ENCODE results near the gene SUMO2. TPM values are rescaled to one million over a fixed set of nuclear protein-coding genes. Genes with fewer than 3 reads are reported as not detected.

Gene SUMO2
- total RNA-seq, 1 experiment from 2014 or later = 650 TPM

DNA sequence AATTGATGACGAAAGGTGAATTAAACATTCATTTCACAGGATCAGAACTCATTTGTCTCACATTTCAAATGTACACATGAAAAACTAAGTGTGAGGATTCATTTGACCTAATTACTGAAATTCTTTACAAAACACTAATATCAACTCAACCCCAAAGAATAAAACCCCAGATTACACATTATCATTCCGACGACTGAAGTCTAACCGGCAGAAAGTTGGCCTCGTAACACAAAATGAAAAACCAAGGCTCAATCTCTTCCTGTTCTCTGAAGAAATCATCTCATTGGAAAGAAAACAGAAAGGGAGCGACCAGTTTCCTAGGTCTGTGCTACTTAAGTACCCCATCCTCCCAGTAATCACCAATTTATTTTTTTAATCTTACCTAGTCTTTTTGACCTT is 30.2 kb downstream of the SUMO2 start:
- peaks cover 45% of the 10 kb centered on the region for H3K4me1 Mint-ChIP-seq
- ATAC-seq (no peak), DNase-seq (ENCODE audit: low spot score) (no peak)
- no peak for TF ChIP-seq ATF2 (CRISPR knock-in tag; IDR thresholded peaks at IDR 0.05; ENCODE audit: borderline replicate concordance, low read depth)
- TF ChIP-seq, protein P1, sequence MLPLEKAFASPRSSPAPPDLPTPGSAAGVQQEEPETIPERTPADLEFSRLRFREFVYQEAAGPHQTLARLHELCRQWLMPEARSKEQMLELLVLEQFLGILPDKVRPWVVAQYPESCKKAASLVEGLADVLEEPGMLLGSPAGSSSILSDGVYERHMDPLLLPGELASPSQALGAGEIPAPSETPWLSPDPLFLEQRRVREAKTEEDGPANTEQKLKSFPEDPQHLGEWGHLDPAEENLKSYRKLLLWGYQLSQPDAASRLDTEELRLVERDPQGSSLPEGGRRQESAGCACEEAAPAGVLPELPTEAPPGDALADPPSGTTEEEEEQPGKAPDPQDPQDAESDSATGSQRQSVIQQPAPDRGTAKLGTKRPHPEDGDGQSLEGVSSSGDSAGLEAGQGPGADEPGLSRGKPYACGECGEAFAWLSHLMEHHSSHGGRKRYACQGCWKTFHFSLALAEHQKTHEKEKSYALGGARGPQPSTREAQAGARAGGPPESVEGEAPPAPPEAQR (CRISPR knock-in tag; IDR thresholded peaks at IDR 0.05) = no peak
- TF ChIP-seq JAZF1 (CRISPR knock-in tag; IDR thresholded peaks at IDR 0.05) = no peak
- TF ChIP-seq, protein P2, sequence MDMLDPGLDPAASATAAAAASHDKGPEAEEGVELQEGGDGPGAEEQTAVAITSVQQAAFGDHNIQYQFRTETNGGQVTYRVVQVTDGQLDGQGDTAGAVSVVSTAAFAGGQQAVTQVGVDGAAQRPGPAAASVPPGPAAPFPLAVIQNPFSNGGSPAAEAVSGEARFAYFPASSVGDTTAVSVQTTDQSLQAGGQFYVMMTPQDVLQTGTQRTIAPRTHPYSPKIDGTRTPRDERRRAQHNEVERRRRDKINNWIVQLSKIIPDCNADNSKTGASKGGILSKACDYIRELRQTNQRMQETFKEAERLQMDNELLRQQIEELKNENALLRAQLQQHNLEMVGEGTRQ (CRISPR knock-in tag; IDR thresholded peaks at IDR 0.05) = no peak
- no peak for TF ChIP-seq ZNF263 (CRISPR knock-in tag; IDR thresholded peaks at IDR 0.05; ENCODE audit: low read depth)
- no peak for TF ChIP-seq GABPB1 (CRISPR knock-in tag; IDR thresholded peaks at IDR 0.05)
- TF ChIP-seq, protein P3, sequence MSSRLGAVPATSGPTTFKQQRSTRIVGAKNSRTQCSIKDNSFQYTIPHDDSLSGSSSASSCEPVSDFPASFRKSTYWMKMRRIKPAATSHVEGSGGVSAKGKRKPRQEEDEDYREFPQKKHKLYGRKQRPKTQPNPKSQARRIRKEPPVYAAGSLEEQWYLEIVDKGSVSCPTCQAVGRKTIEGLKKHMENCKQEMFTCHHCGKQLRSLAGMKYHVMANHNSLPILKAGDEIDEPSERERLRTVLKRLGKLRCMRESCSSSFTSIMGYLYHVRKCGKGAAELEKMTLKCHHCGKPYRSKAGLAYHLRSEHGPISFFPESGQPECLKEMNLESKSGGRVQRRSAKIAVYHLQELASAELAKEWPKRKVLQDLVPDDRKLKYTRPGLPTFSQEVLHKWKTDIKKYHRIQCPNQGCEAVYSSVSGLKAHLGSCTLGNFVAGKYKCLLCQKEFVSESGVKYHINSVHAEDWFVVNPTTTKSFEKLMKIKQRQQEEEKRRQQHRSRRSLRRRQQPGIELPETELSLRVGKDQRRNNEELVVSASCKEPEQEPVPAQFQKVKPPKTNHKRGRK (CRISPR knock-in tag; IDR thresholded peaks at IDR 0.05; ENCODE audit: borderline replicate concordance) = no peak
- TF ChIP-seq, protein P4, sequence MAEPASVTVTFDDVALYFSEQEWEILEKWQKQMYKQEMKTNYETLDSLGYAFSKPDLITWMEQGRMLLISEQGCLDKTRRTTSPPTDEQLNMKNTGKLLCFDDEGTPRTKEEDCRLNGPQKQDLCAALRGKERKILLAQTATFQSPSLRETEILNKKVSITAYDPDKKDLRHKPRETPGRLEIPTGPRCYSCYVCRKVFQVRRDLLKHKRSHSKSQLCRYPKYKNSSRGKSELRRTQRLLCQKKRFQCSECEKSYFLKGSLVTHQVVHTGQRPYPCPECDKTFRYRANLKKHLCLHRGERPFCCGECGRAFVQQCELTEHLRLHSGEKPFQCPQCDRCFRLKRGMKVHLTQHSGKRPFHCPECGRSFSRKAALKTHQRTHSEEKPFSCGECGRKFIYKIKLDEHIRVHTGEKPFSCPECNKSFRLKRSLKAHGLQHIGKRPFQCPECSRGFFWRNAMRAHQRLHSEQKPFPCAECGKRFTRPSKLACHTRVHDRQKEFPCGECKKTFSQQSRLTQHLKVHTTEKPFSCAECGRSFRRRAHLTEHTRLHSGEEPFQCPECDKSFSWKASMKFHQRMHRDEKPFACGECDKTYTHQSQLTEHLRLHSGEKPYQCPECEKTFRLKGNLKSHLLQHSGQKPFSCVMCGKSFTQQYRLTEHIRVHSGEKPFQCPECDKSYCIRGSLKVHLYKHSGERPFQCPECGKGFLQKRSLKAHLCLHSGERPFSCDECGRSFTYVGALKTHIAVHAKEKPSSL (CRISPR knock-in tag; conservative IDR thresholded peaks at IDR 0.05) = no peak
- no peak for TF ChIP-seq FOXK1 (CRISPR knock-in tag; IDR thresholded peaks at IDR 0.05)
- no peak for TF ChIP-seq JUN (CRISPR knock-in tag; IDR thresholded peaks at IDR 0.05)
- TF ChIP-seq, protein P5, sequence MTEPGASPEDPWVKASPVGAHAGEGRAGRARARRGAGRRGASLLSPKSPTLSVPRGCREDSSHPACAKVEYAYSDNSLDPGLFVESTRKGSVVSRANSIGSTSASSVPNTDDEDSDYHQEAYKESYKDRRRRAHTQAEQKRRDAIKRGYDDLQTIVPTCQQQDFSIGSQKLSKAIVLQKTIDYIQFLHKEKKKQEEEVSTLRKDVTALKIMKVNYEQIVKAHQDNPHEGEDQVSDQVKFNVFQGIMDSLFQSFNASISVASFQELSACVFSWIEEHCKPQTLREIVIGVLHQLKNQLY (CRISPR knock-in tag; IDR thresholded peaks at IDR 0.05) = no peak
- no peak for TF ChIP-seq MYBL2 (CRISPR knock-in tag; IDR thresholded peaks at IDR 0.05)
- TF ChIP-seq ZBTB43 (CRISPR knock-in tag; IDR thresholded peaks at IDR 0.05) = no peak
- no peak for TF ChIP-seq ZNF396 (CRISPR knock-in tag; IDR thresholded peaks at IDR 0.05; ENCODE audit: borderline replicate concordance)
- TF ChIP-seq, protein P6, sequence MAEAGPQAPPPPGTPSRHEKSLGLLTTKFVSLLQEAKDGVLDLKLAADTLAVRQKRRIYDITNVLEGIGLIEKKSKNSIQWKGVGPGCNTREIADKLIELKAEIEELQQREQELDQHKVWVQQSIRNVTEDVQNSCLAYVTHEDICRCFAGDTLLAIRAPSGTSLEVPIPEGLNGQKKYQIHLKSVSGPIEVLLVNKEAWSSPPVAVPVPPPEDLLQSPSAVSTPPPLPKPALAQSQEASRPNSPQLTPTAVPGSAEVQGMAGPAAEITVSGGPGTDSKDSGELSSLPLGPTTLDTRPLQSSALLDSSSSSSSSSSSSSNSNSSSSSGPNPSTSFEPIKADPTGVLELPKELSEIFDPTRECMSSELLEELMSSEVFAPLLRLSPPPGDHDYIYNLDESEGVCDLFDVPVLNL (CRISPR knock-in tag; IDR thresholded peaks at IDR 0.05; ENCODE audit: borderline replicate concordance, low read depth) = no peak
- TF ChIP-seq TEAD1 (CRISPR knock-in tag; IDR thresholded peaks at IDR 0.05) = no peak
- no peak for TF ChIP-seq IRF2 (CRISPR knock-in tag; IDR thresholded peaks at IDR 0.05; ENCODE audit: borderline replicate concordance, low read depth)
- no peak for TF ChIP-seq NR1H2 (CRISPR knock-in tag; IDR thresholded peaks at IDR 0.05)
- TF ChIP-seq, protein P7, sequence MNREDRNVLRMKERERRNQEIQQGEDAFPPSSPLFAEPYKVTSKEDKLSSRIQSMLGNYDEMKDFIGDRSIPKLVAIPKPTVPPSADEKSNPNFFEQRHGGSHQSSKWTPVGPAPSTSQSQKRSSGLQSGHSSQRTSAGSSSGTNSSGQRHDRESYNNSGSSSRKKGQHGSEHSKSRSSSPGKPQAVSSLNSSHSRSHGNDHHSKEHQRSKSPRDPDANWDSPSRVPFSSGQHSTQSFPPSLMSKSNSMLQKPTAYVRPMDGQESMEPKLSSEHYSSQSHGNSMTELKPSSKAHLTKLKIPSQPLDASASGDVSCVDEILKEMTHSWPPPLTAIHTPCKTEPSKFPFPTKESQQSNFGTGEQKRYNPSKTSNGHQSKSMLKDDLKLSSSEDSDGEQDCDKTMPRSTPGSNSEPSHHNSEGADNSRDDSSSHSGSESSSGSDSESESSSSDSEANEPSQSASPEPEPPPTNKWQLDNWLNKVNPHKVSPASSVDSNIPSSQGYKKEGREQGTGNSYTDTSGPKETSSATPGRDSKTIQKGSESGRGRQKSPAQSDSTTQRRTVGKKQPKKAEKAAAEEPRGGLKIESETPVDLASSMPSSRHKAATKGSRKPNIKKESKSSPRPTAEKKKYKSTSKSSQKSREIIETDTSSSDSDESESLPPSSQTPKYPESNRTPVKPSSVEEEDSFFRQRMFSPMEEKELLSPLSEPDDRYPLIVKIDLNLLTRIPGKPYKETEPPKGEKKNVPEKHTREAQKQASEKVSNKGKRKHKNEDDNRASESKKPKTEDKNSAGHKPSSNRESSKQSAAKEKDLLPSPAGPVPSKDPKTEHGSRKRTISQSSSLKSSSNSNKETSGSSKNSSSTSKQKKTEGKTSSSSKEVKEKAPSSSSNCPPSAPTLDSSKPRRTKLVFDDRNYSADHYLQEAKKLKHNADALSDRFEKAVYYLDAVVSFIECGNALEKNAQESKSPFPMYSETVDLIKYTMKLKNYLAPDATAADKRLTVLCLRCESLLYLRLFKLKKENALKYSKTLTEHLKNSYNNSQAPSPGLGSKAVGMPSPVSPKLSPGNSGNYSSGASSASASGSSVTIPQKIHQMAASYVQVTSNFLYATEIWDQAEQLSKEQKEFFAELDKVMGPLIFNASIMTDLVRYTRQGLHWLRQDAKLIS (CRISPR knock-in tag; IDR thresholded peaks at IDR 0.05; ENCODE audit: borderline replicate concordance) = no peak
- TF ChIP-seq, protein P8, sequence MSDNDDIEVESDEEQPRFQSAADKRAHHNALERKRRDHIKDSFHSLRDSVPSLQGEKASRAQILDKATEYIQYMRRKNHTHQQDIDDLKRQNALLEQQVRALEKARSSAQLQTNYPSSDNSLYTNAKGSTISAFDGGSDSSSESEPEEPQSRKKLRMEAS (CRISPR knock-in tag; IDR thresholded peaks at IDR 0.05) = no peak
- POLR2A ChIA-PET = interaction anchor here (1.0 kb wide), 1 partner anchor 19 kb away, joined by 4 read pairs; no protein-coding TSS in a partner anchor
- H3K36me3 Mint-ChIP-seq = peaks cover 24% of the 10 kb centered on the region
- CTCF ChIA-PET = no interaction called here
- peaks cover 3% of the 10 kb centered on the region; the same call in 1 of the 2 replicates for H3K27me3 Mint-ChIP-seq (ENCODE audit: low read depth)
- no peaks in the 10 kb centered on the region for H3K9me3 Mint-ChIP-seq
- peak overlapping the region; percentile 90 for H3K27ac Mint-ChIP-seq
- peak overlapping the region; percentile 97 for H3K4me3 Mint-ChIP-seq
